Breast epithelium (tissue), 3 donors: Measurements from ENCODE around the gene RC3H2.

Source experiments
- CTCF ChIP-seq, 3 donors: fragments of 450-650 bp; IDR thresholded peaks; one replicate each; pipeline ENCODE4 v1.5.1; 2016 to 2017; ENCODE audit warnings: antibody characterized with exemption in 3 of 3, mild to moderate bottlenecking in 3 of 3, moderate library complexity in 3 of 3
- POLR2A ChIP-seq: fragments of 450-650 bp; IDR thresholded peaks from one replicate; pipeline ENCODE4 v1.6.1; 2016; ENCODE audit warnings: antibody characterized with exemption, mild to moderate bottlenecking, moderate library complexity

GRCh38 chr9:122819791-122820489 is 85.2 kb downstream of the RC3H2 start:
- TF ChIP-seq CTCF (IDR thresholded peaks at IDR 0.05): no peak
- TF ChIP-seq POLR2A: no peak
